DMS 273 (cell line): ENCODE results near the gene PARK7.
"Not testable (repeated sequence)": the region's sequence is repeated elsewhere in the genome, so short reads cannot be mapped to it uniquely, and the experiment has no call there.

Experiments used
- DNase-seq: peaks from one replicate; lab custom pipeline; 2025; ENCODE audit not compliant: unreplicated experiment; lab: John Stamatoyannopoulos, UW

The PARK7 gene

GRCh38 chr1:7961216-7962013 lies at the start of gene PARK7:
Gene PARK7, plus strand, starts transcription at chr1:7961711. Its CDS starts 1,075 bp downstream, at chr1:7962786.
- DNase-seq: peak; percentile 99

- DNase-seq: no peak
Measured at GRCh38 chr1:7912145-7912544, 49.4 kb upstream of the PARK7 start.

GRCh38 chr1:7912743-7913557 lies 48.6 kb upstream of the PARK7 start:
- no peak for DNase-seq

GRCh38 chr1:7915826-7916500 lies 45.5 kb upstream of the PARK7 start:
- DNase-seq: no peak

GRCh38 chr1:7916501-7916830 lies 45.0 kb upstream of the PARK7 start:
- no peak for DNase-seq

- DNase-seq: not testable (repeated sequence)
Measured at GRCh38 chr1:7917971-7918370, 43.5 kb upstream of the PARK7 start.

- no peak for DNase-seq
Measured at GRCh38 chr1:7919880-7920279, 41.6 kb upstream of the PARK7 start.

- DNase-seq: no peak
Measured at GRCh38 chr1:7921796-7922195, 39.7 kb upstream of the PARK7 start.

- no peak for DNase-seq
Measured at GRCh38 chr1:7922301-7922700, 39.2 kb upstream of the PARK7 start.

GRCh38 chr1:7927061-7927460 lies 34.5 kb upstream of the PARK7 start:
- not testable (repeated sequence) for DNase-seq

- no peak for DNase-seq
Measured at GRCh38 chr1:7928247-7928646, 33.3 kb upstream of the PARK7 start.

- DNase-seq: no peak
Measured at GRCh38 chr1:7929637-7930036, 31.9 kb upstream of the PARK7 start.

GRCh38 chr1:7930645-7931445 lies 30.7 kb upstream of the PARK7 start:
- DNase-seq: no peak

GRCh38 chr1:7931446-7931812 lies 30.1 kb upstream of the PARK7 start:
- no peak for DNase-seq

GRCh38 chr1:7932524-7933138 lies 28.9 kb upstream of the PARK7 start:
- no peak for DNase-seq

- DNase-seq: no peak
Measured at GRCh38 chr1:7938070-7938469, 23.4 kb upstream of the PARK7 start.

GRCh38 chr1:7940034-7940433 lies 21.5 kb upstream of the PARK7 start:
- no peak for DNase-seq

GRCh38 chr1:7940745-7941436 lies 20.6 kb upstream of the PARK7 start, which contains the start of gene TNFRSF9:
Gene TNFRSF9, minus strand, starts transcription at chr1:7940839. Its CDS starts 845 bp downstream, at chr1:7939994.
- no peak for DNase-seq

GRCh38 chr1:7941437-7941793 lies 20.1 kb upstream of the PARK7 start:
- DNase-seq: no peak
